Germinal center (tissue), 1 donor: ENCODE results near the gene PHC3.

ENCODE experiments used
- DNase-seq: peaks from one replicate; pipeline ENCODE4 v3.0.0; 2012; ENCODE audit warnings: mixed read lengths, low spot score

The PHC3 gene

GRCh38 chr3:170077361-170077760 lies 104.2 kb downstream of the PHC3 start:
- no peak for DNase-seq

GRCh38 chr3:170076715-170077238 lies 104.8 kb downstream of the PHC3 start:
- DNase-seq = no peak

GRCh38 chr3:170075441-170076091 lies 106.0 kb downstream of the PHC3 start:
- no peak for DNase-seq

- DNase-seq = no peak
Measured at GRCh38 chr3:170064108-170064507, 117.4 kb downstream of the PHC3 start.

- peak; percentile 17 for DNase-seq
Measured at GRCh38 chr3:170063691-170064090, 117.8 kb downstream of the PHC3 start.

GRCh38 chr3:170062769-170063168 lies 118.8 kb downstream of the PHC3 start:
- no peak for DNase-seq

GRCh38 chr3:170062068-170062467 lies 119.5 kb downstream of the PHC3 start:
- no peak for DNase-seq

GRCh38 chr3:170059447-170059846 lies 122.1 kb downstream of the PHC3 start:
- DNase-seq = no peak

- peak; percentile 42 for DNase-seq
Measured at GRCh38 chr3:170058127-170058526, 123.4 kb downstream of the PHC3 start.

GRCh38 chr3:170057550-170057949 lies 124.0 kb downstream of the PHC3 start:
- DNase-seq = no peak

- peak; percentile 55 for DNase-seq
Measured at GRCh38 chr3:170056710-170057454, 124.7 kb downstream of the PHC3 start.

- peak; percentile 21 for DNase-seq
Measured at GRCh38 chr3:170055209-170055608, 126.3 kb downstream of the PHC3 start.

GRCh38 chr3:170054204-170054603 lies 127.3 kb downstream of the PHC3 start:
- DNase-seq = peak; percentile 47

GRCh38 chr3:170052398-170052797 lies 129.1 kb downstream of the PHC3 start:
- DNase-seq = no peak

GRCh38 chr3:170050753-170051152 lies 130.8 kb downstream of the PHC3 start:
- no peak for DNase-seq

- DNase-seq = no peak
Measured at GRCh38 chr3:170049146-170050000, 132.2 kb downstream of the PHC3 start.

GRCh38 chr3:170047133-170047404 lies 134.5 kb downstream of the PHC3 start:
- DNase-seq = no peak

- no peak for DNase-seq
Measured at GRCh38 chr3:170046269-170047132, 135.0 kb downstream of the PHC3 start.

GRCh38 chr3:170044795-170045244 lies 136.7 kb downstream of the PHC3 start:
- DNase-seq = peak; percentile 66

- DNase-seq = no peak
Measured at GRCh38 chr3:170044271-170044670, 137.3 kb downstream of the PHC3 start.

- DNase-seq = no peak
Measured at GRCh38 chr3:170043506-170043905, 138.0 kb downstream of the PHC3 start.

- DNase-seq = no peak
Measured at GRCh38 chr3:170040418-170040817, 141.1 kb downstream of the PHC3 start.
